Thyroid gland (tissue), 4 donors: ENCODE data around the gene TNFAIP8L3. TPM values are rescaled to one million over a fixed set of nuclear protein-coding genes. Genes with fewer than 3 reads are reported as not detected.

Experiments used
- DNase-seq, 2 donors: peaks; one replicate each; pipeline ENCODE4 v3.0.0-alpha.2; 2019
- H3K27ac ChIP-seq, 3 donors: fragments of 200-600 bp; sonication (generic); 1 replicate in 2 of 3; 2 replicates in 1 of 3; pipeline ENCODE4 v1.5.1; 2016 to 2019; ENCODE audit warnings: mild to moderate bottlenecking in 1 of 3, moderate library complexity in 1 of 3
- H3K27me3 ChIP-seq: fragments of 200-600 bp; sonication (generic); one replicate; pipeline ENCODE4 v1.5.1; 2019
- H3K36me3 ChIP-seq, 2 donors: fragments of 200-600 bp; sonication (generic); one replicate each; pipeline ENCODE4 v1.5.1; 2016 to 2019
- H3K4me1 ChIP-seq, 2 donors: fragments of 200-600 bp; sonication (generic); one replicate each; pipeline ENCODE4 v1.5.1; 2017 to 2019
- H3K4me3 ChIP-seq, 3 donors: fragments of 200-600 bp; sonication (generic); replicated peaks in 1 of 3; 1 replicate in 2 of 3; 2 replicates in 1 of 3; pipeline ENCODE4 v1.5.1; 2016; ENCODE audit warnings: mild to moderate bottlenecking in 1 of 3
- H3K9me3 ChIP-seq: fragments of 200-600 bp; sonication (generic); one replicate; pipeline ENCODE4 v1.5.1; 2017
- CTCF ChIP-seq, 6 experiments: fragments of 200-600 bp in 3 of 6; fragments of 450-650 bp in 3 of 6; sonication (generic) in 3 of 6; IDR thresholded peaks; one replicate each; pipeline ENCODE4 v1.5.1; 2016 to 2019; ENCODE audit warnings: antibody characterized with exemption in 6 of 6, mild to moderate bottlenecking in 2 of 6, inconsistent platforms in 1 of 6, moderate library complexity in 1 of 6
- POLR2A ChIP-seq, 2 donors: fragments of 450-650 bp; IDR thresholded peaks; one replicate each; pipeline ENCODE4 v1.6.1; 2017; ENCODE audit warnings: antibody characterized with exemption in 2 of 2, mild to moderate bottlenecking in 2 of 2, moderate library complexity in 1 of 2
- WGBS, 2 donors: methylation state at CpG; one replicate each; pipeline ENCODE4 v1.1.5; 2017; 5-methylcytosine and 5-hydroxymethylcytosine counted together
- intact Hi-C: fragments of 100-400 bp; cut with DNase I; formaldehyde crosslinking; loops from one replicate; pipeline ENCODE4 v1.15.1; 2023
- total RNA-seq, 4 donors: library from RNA; depleted of rRNA; stranded (reverse); fragments of >200 nt; gene quantifications; one replicate each; pipeline ENCODE4 v1.2.3, GENCODE V29; 2016

Gene TNFAIP8L3
- total RNA-seq, 4 donors from 2014 or later, result 3.1 to 20.7 (median 7.6) TPM

DNA sequence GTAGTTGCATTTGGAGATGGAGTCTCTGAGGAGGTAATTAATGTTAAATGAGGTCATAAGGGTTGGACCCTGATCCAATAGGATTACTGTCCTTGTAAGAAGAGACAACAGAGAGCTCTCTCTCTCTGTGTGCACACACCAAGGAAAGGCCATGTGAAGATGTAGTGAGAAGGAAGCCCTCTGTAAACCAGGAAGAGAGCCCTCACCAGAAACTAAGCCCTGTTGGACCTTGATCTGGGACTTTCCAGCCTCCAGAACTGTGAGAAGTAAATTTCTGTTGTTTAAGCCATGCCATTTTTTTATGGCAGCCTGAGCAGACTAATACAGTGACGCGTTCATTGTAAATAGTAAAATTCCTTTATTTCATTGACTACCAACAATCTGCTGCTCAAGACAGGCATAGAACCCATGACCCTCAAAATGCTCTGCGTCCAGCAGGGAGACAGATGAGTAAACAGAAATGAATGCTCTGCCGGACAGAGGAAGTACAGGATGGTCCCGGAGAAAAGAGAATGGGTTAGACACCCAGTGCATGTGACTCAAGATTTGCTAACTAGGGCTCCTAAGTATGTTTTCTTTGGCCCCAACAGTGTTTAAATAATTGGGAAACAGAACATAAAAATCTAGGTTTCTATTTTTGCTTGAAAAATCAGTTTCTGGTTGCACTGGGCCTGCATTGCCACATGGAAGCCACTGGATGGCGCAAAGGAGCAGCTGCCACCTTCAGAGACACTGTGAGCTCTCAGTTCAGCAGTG, 37.9 kb upstream of the TNFAIP8L3 start:
- 62 to 66% methylated on average over 6 of the region's 6 CpGs for WGBS, 2 donors
- intact Hi-C loops, result no loop called here
- H3K27ac ChIP-seq, result peak overlapping the region in 1 of 3 donors; percentile 34
- H3K4me3 ChIP-seq, result no peak overlapping the region
- H3K9me3 ChIP-seq, result no peaks in the 10 kb centered on the region
- DNase-seq, result peak; percentile 17 to 29
- no peaks in the 10 kb centered on the region for H3K4me1 ChIP-seq
- no peaks in the 10 kb centered on the region for H3K27me3 ChIP-seq
- no peaks in the 10 kb centered on the region for H3K36me3 ChIP-seq
- no peak for TF ChIP-seq POLR2A (IDR thresholded peaks at IDR 0.05)
- peak; percentile 21 to 66 (median 46) for TF ChIP-seq CTCF (IDR thresholded peaks at IDR 0.05)

DNA sequence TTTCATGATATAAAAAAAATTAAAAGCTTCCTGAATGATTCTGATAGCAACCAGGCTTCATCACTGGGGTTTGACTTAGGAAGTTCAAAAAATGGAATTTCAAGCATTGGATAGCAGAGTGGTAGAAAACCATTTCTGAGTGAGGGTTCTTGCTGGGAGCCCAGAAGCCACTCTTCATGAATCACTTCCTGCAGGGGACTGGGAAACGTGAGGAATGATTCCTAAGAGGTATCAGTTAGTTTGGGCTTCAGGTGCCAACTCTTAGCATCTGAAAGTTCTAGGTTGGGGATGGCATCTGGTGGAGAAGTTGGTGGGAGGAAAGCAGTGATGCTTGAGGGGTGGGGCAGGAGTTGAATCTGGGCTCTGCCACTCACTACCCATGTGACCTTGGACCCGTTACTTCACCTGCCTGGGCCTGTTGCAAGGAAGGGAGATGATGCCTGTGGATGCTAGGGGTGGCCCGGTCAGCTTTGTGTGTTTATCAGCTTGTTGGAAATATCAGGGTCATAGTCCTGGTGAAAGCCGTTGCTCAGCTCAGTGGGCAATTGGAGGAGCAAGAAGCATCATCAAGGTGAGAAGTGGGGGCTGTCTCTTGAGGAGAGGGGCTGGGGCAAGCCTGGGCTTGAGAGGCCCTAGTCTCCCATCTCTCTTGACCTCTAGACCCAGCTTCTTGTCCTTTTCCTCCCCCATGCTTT, 37.0 kb upstream of the TNFAIP8L3 start:
- H3K27ac ChIP-seq, result no peak overlapping the region
- no peaks in the 10 kb centered on the region for H3K36me3 ChIP-seq
- TF ChIP-seq CTCF (IDR thresholded peaks at IDR 0.05), result no peak
- no peaks in the 10 kb centered on the region for H3K27me3 ChIP-seq
- H3K4me3 ChIP-seq, result no peak overlapping the region
- no peak for DNase-seq
- intact Hi-C loops, result no loop called here
- H3K9me3 ChIP-seq, result no peaks in the 10 kb centered on the region
- 71 to 74% methylated on average over 4 of the region's 4 CpGs for WGBS, 2 donors
- no peaks in the 10 kb centered on the region for H3K4me1 ChIP-seq

GRCh38 chr15:51130344-51130743, 35.6 kb upstream of the TNFAIP8L3 start:
- H3K36me3 ChIP-seq, result no peaks in the 10 kb centered on the region
- intact Hi-C loops, result no loop called here

GRCh38 chr15:51129535-51130188, 35.0 kb upstream of the TNFAIP8L3 start:
- TF ChIP-seq POLR2A (IDR thresholded peaks at IDR 0.05), result no peak
- TF ChIP-seq CTCF (IDR thresholded peaks at IDR 0.05), result no peak
- intact Hi-C loops, result no loop called here
- no peak overlapping the region for H3K27ac ChIP-seq
- H3K27me3 ChIP-seq, result no peaks in the 10 kb centered on the region
- H3K9me3 ChIP-seq, result no peaks in the 10 kb centered on the region
- no peaks in the 10 kb centered on the region for H3K4me1 ChIP-seq
- no peaks in the 10 kb centered on the region for H3K36me3 ChIP-seq
- no peak overlapping the region for H3K4me3 ChIP-seq
- DNase-seq, result no peak
- 77 to 80% methylated on average over 5 of the region's 5 CpGs for WGBS, 2 donors

More at GRCh38 chr15:51130344-51130743, 35.6 kb upstream of the TNFAIP8L3 start:
- H3K4me1 ChIP-seq, result no peaks in the 10 kb centered on the region
- H3K9me3 ChIP-seq, result no peaks in the 10 kb centered on the region
- no peaks in the 10 kb centered on the region for H3K27me3 ChIP-seq
- no peak overlapping the region for H3K4me3 ChIP-seq
- no peak overlapping the region for H3K27ac ChIP-seq
- WGBS, 2 donors, result 97 to 98% methylated on average over 1 of the region's 1 CpG
- no peak for DNase-seq
- no peak for TF ChIP-seq CTCF (IDR thresholded peaks at IDR 0.05)
- TF ChIP-seq POLR2A (IDR thresholded peaks at IDR 0.05), result no peak

- Histone ChIP-seq H3K9me3 (no peaks in the 10 kb centered on the region), H3K4me3 (no peak overlapping the region), H3K4me1 (no peaks in the 10 kb centered on the region), H3K36me3 (no peaks in the 10 kb centered on the region), H3K27me3 (no peaks in the 10 kb centered on the region), H3K27ac (no peak overlapping the region)
- intact Hi-C loops, result no loop called here
- WGBS, 2 donors, result 92 to 97% methylated on average over 2 of the region's 2 CpGs
- no peak for TF ChIP-seq POLR2A (IDR thresholded peaks at IDR 0.05)
- no peak for TF ChIP-seq CTCF (IDR thresholded peaks at IDR 0.05)
- no peak for DNase-seq
These were observed 34.0 kb upstream of the TNFAIP8L3 start for GRCh38 chr15:51128701-51129100.
